ENCODE measurements around the gene TMEM187.

TMEM187 gene

GRCh38 chrX:153989973-153990655, 17.6 kb downstream of the TMEM187 start:
- no peak for TF ChIP-seq FOXP2 (optimal IDR thresholded peaks at IDR 0.05; ENCODE audit: borderline replicate concordance, extremely low read depth, extremely low read length, insufficient read depth)
- TF ChIP-seq SIN3A (IDR thresholded peaks at IDR 0.05; ENCODE audit: borderline replicate concordance, insufficient read depth, low read length): no peak
- TF ChIP-seq POLR2AphosphoS5 (IDR thresholded peaks at IDR 0.05; ENCODE audit: low read depth, low read length): no peak
- no peak for TF ChIP-seq TAF1 (IDR thresholded peaks at IDR 0.05; ENCODE audit: borderline replicate concordance, insufficient read depth, low read length)
- TF ChIP-seq REST (IDR thresholded peaks at IDR 0.05; ENCODE audit: insufficient read depth in 1 of 2, low read depth in 2 of 2, low read length in 2 of 2): no peak

- TF ChIP-seq POLR2AphosphoS5 (IDR thresholded peaks at IDR 0.05; ENCODE audit: low read depth, low read length) (no peak), SIN3A (IDR thresholded peaks at IDR 0.05; ENCODE audit: borderline replicate concordance, insufficient read depth, low read length) (no peak), FOXP2 (optimal IDR thresholded peaks at IDR 0.05; ENCODE audit: borderline replicate concordance, extremely low read depth, extremely low read length, insufficient read depth) (no peak), TAF1 (IDR thresholded peaks at IDR 0.05; ENCODE audit: borderline replicate concordance, insufficient read depth, low read length) (no peak), REST (IDR thresholded peaks at IDR 0.05; ENCODE audit: insufficient read depth in 1 of 2, low read depth in 2 of 2, low read length in 2 of 2) (no peak)
Measured at GRCh38 chrX:153991013-153991580, 18.5 kb downstream of the TMEM187 start.

- TF ChIP-seq FOXP2 (optimal IDR thresholded peaks at IDR 0.05; ENCODE audit: borderline replicate concordance, extremely low read depth, extremely low read length, insufficient read depth): no peak
- no peak for TF ChIP-seq REST (IDR thresholded peaks at IDR 0.05; ENCODE audit: insufficient read depth in 1 of 2, low read depth in 2 of 2, low read length in 2 of 2)
- no peak for TF ChIP-seq POLR2AphosphoS5 (IDR thresholded peaks at IDR 0.05; ENCODE audit: low read depth, low read length)
- TF ChIP-seq TAF1 (IDR thresholded peaks at IDR 0.05; ENCODE audit: borderline replicate concordance, insufficient read depth, low read length): no peak
Measured at GRCh38 chrX:153992180-153992579, 19.6 kb downstream of the TMEM187 start.

- TF ChIP-seq FOXP2 (optimal IDR thresholded peaks at IDR 0.05; ENCODE audit: borderline replicate concordance, extremely low read depth, extremely low read length, insufficient read depth): no peak
- no peak for TF ChIP-seq REST (IDR thresholded peaks at IDR 0.05; ENCODE audit: insufficient read depth in 1 of 2, low read depth in 2 of 2, low read length in 2 of 2)
- no peak for TF ChIP-seq TAF1 (IDR thresholded peaks at IDR 0.05; ENCODE audit: borderline replicate concordance, insufficient read depth, low read length)
- no peak for TF ChIP-seq POLR2AphosphoS5 (IDR thresholded peaks at IDR 0.05; ENCODE audit: low read depth, low read length)
- no peak for TF ChIP-seq SIN3A (IDR thresholded peaks at IDR 0.05; ENCODE audit: borderline replicate concordance, insufficient read depth, low read length)
Measured at GRCh38 chrX:153993079-153993478, 20.5 kb downstream of the TMEM187 start.

Measured in PFSK-1 (cell line).